SK-N-SH treated with all-trans-retinoic acid at 6 μM for 48 hours (cell line): ENCODE measurements around the gene KLF13.

Experiments used
- ATAC-seq: fragments of 200-7000 bp; cut with Tn5 transposase; 3 replicates; pipeline ENCODE4 v1.9.1; 2020; ENCODE audit warnings: mild to moderate bottlenecking, moderate library complexity
- BACH2 ChIP-seq: fragments of 250-450 bp; sonication (Bioruptor Pico); IDR thresholded peaks from 2 replicates; pipeline ENCODE4 v1.9.0; 2021; ENCODE audit warnings: mild to moderate bottlenecking, borderline replicate concordance
- CREB5 ChIP-seq: fragments of 250-450 bp; sonication (Bioruptor Pico); IDR thresholded peaks from 2 replicates; pipeline ENCODE4 v1.5.1; 2020; ENCODE audit warnings: low read depth, mild to moderate bottlenecking, moderate library complexity
- ESRRG ChIP-seq: fragments of 250-450 bp; sonication (Bioruptor Pico); IDR thresholded peaks from 2 replicates; pipeline ENCODE4 v1.6.1; 2021; ENCODE audit warnings: mild to moderate bottlenecking
- ISL1 ChIP-seq: fragments of 250-450 bp; sonication (Bioruptor Pico); IDR thresholded peaks from 2 replicates; pipeline ENCODE4 v2.1.2; 2022; ENCODE audit warnings: mild to moderate bottlenecking, moderate library complexity
- OSR1 ChIP-seq: fragments of 250-450 bp; sonication (Bioruptor Pico); IDR thresholded peaks from 2 replicates; pipeline ENCODE4 v1.8.0; 2022; ENCODE audit warnings: moderate library complexity, mild to moderate bottlenecking, inconsistent platforms
- POU6F1 ChIP-seq: fragments of 250-450 bp; sonication (Bioruptor Pico); IDR thresholded peaks from 2 replicates; pipeline ENCODE4 v1.8.0; 2021; ENCODE audit warnings: low read depth, mild to moderate bottlenecking, moderate library complexity, borderline replicate concordance
- RARB ChIP-seq: fragments of 250-450 bp; sonication (Bioruptor Pico); IDR thresholded peaks from 2 replicates; pipeline ENCODE4 v1.8.0; 2021; ENCODE audit warnings: mild to moderate bottlenecking, moderate library complexity
- TOX ChIP-seq: fragments of 250-450 bp; sonication (Bioruptor Pico); IDR thresholded peaks from 2 replicates; pipeline ENCODE4 v1.8.0; 2021; ENCODE audit warnings: mild to moderate bottlenecking, moderate library complexity, borderline replicate concordance
- ZFP3 ChIP-seq: fragments of 250-450 bp; sonication (Bioruptor Pico); IDR thresholded peaks from 2 replicates; pipeline ENCODE4 v1.5.0; 2020; ENCODE audit warnings: mild to moderate bottlenecking, moderate library complexity
- ZNF8 ChIP-seq: fragments of 450-650 bp; formaldehyde crosslinking; IDR thresholded peaks from 2 replicates; pipeline ENCODE4 v1.5.0; 2020; ENCODE audit warnings: mild to moderate bottlenecking, moderate library complexity
- TF ChIP-seq, protein P1 (sequence below): fragments of 250-450 bp; sonication (Bioruptor Pico); IDR thresholded peaks from 2 replicates; pipeline ENCODE4 v1.5.1; 2021; ENCODE audit warnings: mild to moderate bottlenecking, moderate library complexity
- TF ChIP-seq, protein P2 (sequence below): fragments of 250-450 bp; sonication (Bioruptor Pico); IDR thresholded peaks from 2 replicates; pipeline ENCODE4 v1.5.0; 2020; ENCODE audit warnings: mild to moderate bottlenecking, moderate library complexity

The KLF13 gene

DNA sequence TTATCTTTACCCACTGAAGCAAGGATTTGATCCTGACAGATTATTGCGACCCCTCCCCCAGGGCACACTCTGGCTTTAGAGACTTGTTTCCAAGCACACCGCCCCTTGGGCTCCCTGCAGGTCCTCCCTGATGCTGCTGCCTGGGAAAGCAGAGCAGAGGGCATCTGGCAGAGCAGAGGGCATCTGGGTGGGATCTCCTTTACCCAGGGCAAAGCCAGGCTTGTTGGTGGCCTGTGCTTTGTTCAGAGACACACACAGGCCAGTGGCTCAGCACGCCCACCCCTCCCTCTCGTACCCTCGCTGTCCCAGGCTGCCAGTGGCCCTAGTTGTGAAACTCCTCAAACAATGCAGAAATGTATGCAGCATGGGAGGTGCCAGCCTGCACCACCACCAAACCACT lies 4.8 kb downstream of the KLF13 start:
- TF ChIP-seq ISL1 (CRISPR knock-in tag) (no peak), ZNF8 (CRISPR knock-in tag) (no peak), CREB5 (CRISPR knock-in tag) (no peak)
- ATAC-seq, result no peak

DNA sequence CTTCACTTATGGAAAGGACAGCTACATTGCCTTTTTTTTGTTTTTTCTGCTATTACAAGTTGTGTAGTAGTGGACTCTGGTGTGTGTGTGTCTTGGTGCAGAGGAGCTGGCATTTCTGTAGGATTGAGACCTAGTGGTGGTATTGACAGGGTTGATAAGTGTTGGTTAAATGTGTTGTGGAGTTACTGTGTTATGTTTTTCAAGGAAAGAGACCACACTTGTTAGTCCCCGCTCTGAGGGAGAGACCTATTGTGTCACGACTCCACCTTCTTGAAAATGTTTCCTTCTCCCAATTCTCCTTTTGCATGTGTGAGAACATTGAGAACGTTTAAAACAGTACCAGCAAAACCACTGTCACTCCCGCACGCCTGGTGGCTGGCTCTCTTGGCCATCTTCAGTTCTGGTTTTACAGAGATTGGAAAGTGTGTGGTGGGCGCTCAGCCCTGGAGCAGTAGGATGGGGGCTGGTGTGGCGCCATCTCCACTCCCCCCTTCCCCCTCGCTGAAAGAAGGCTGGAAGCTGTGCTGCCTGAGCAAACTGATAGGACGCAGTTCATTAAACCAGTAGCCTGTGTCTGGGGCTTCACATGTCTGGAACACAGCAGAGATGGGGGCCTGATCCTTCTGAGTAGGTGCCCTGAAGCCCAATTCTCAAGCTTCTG lies 5.5 kb downstream of the KLF13 start:
- TF ChIP-seq ESRRG (CRISPR knock-in tag) (no peak), ZNF8 (CRISPR knock-in tag) (no peak), BACH2 (no peak), TOX (CRISPR knock-in tag) (no peak), CREB5 (CRISPR knock-in tag) (no peak), ZFP3 (no peak), RARB (CRISPR knock-in tag) (no peak)
- TF ChIP-seq, protein P1, sequence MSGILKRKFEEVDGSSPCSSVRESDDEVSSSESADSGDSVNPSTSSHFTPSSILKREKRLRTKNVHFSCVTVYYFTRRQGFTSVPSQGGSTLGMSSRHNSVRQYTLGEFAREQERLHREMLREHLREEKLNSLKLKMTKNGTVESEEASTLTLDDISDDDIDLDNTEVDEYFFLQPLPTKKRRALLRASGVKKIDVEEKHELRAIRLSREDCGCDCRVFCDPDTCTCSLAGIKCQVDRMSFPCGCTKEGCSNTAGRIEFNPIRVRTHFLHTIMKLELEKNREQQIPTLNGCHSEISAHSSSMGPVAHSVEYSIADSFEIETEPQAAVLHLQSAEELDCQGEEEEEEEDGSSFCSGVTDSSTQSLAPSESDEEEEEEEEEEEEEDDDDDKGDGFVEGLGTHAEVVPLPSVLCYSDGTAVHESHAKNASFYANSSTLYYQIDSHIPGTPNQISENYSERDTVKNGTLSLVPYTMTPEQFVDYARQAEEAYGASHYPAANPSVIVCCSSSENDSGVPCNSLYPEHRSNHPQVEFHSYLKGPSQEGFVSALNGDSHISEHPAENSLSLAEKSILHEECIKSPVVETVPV, result no peak
- TF ChIP-seq, protein P2, sequence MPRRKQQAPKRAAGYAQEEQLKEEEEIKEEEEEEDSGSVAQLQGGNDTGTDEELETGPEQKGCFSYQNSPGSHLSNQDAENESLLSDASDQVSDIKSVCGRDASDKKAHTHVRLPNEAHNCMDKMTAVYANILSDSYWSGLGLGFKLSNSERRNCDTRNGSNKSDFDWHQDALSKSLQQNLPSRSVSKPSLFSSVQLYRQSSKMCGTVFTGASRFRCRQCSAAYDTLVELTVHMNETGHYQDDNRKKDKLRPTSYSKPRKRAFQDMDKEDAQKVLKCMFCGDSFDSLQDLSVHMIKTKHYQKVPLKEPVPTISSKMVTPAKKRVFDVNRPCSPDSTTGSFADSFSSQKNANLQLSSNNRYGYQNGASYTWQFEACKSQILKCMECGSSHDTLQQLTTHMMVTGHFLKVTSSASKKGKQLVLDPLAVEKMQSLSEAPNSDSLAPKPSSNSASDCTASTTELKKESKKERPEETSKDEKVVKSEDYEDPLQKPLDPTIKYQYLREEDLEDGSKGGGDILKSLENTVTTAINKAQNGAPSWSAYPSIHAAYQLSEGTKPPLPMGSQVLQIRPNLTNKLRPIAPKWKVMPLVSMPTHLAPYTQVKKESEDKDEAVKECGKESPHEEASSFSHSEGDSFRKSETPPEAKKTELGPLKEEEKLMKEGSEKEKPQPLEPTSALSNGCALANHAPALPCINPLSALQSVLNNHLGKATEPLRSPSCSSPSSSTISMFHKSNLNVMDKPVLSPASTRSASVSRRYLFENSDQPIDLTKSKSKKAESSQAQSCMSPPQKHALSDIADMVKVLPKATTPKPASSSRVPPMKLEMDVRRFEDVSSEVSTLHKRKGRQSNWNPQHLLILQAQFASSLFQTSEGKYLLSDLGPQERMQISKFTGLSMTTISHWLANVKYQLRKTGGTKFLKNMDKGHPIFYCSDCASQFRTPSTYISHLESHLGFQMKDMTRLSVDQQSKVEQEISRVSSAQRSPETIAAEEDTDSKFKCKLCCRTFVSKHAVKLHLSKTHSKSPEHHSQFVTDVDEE, result no peak
- no peak for ATAC-seq

DNA sequence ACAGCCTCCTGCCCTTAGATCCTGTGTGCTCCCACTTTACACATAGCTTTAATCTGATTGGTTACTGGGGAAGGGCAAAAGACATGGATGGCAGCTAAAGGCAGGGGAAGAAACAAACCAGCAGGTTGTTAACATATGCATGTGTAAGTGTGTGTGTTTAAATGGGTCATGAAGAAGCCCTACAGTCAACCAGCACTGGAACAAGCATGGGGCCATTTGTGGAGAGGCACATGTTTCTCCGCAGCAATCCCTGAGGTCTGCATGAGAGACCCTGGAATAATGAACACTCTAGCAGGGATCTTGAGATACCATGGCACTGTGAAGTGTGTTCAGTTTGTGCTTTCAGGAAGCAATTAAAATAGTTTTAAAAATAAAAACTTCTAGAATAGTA lies 6.0 kb downstream of the KLF13 start:
- ATAC-seq, result no peak

More for the DNA sequence above, 6.0 kb downstream of the KLF13 start:
- TF ChIP-seq ZFP3 (no peak), POU6F1 (CRISPR knock-in tag) (no peak), OSR1 (CRISPR knock-in tag) (no peak)
- TF ChIP-seq, protein P2, result no peak
